HCEC 1CT (cell line): ENCODE results near the gene KRT2.

Experiments used
- DNase-seq: peaks from one replicate; pipeline ENCODE4 v3.0.0-alpha.2; 2017

Gene KRT2

DNA sequence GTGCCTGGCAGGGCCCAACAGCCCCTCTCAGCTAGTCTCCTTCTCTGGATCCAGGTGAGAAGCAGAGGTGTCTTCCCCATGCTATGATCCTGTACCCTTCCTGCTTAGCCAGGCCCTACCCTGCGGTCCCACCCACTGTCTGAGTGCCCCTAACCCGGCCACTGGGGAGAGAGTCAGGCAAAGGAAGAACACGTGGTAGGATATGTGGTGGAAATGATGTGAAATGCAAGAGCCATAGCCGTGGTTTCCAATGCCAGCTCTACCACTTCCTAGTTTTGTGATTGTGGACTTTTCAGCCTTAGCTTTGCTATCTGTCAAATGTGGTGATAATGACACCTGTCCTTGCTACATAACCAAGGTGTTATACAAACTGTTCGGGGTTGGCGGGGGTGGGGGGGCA is 15.8 kb downstream of the KRT2 start:
- DNase-seq: no peak

DNA sequence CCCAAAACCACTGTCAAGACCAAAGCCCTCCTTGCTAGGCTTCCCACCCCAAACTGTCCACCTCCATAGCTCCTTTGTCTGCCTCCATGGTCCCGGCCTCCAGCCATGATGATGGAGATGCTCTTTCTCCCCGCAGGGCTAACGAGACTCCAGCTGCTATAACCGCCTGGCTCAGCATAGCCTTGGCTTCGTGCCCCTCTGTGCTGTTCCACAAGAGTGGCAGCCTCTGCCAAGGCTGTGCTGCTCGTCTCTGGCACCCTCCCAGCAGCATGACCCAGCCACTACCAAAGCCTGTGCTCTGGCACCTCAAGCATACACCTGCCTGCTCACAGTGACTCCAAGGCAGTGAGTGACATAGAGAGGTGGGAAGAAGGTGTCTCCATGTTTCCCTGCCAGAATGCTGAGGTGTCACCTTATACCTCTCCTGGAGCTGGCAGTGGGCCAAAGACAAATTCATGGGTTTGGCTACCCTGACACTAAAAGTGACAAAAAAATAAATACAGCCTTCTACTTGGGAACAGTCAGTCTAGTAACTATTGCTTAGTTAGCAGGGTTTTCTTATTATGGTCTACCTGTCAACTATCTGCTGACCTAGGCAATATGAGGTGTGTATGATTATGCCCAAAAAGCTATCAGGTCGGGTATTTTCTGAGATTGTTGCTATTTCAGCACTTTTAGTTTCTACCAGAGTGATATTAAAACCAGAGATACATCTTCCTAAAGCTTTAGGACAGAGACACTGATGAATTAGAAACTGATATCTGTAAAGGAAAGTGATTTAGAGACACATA is 17.6 kb downstream of the KRT2 start:
- no peak for DNase-seq

DNA sequence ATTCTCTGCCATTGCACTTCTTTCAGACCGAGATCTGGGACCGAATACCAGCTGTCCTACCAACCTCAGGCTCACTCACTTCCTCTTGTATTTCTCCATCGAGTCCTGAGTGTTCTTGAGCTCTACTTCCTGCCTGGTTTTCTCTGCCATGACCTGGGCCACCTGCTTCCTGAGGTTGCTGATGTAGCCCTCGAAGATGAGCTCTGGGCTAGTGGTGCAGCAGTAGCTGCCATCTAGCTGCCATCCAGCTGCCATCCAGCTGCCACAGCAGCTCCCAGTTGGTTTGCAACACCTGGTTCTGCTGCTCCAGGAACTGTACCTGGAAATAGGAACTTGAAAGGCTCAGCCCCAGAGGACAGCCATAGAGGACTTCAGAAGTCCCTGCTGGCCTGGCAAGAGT is 18.6 kb downstream of the KRT2 start:
- no peak for DNase-seq

DNA sequence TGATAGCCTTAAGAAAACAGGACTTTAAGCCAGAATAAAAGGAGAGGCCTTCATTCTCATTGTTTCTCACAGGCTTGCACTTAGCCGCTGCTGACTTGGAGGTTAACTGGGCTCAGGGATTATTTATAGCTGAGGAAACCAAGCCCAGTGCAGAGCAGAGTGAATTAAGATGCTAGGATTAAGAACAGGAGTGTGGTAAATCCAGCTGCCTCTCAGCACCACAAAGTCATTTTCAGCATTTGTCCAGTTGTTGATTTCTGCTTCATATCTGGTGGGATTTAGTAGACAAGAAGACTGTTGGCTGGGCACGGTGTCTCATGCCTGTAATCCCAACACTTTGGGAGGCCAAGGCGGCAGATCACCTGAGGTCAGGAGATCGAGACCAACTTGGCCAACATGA is 19.4 kb downstream of the KRT2 start:
- no peak for DNase-seq

DNA sequence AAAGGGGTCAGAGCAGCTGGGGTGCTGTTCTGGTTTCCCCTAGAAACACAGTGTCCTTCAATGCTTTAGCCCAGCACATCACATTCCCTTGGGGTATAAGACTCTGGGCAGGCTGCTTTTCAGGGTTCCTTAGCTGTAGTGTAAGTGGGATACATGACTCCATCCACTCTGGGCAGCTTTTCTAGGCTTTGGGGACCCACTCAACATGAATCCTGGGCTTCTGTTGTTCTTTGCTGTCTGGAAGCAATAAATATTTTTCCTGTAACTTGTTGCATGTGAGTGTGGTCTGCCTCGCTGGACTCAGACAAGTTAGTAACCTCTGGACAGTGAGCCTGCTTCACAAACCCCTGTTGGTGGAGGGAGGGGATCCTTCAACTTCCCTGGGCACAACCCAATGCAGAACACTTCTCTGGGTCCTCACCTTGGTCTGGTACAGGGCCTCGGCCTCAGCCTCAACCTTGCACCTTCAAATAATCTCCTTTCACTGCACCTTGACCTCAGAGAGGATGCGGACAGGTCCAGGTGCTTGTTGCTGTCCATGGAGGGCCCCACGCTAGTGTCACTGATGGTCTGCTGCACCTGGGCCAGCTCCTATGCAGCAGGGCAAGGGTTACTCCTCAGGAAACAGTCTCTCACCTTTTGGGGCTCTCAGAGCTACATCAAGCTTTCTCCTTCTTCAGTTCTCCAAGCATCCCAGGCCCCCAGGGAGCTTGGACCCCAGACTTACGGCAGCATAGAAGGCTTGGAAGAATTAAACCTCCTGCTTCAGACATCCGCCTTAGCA is 20.1 kb downstream of the KRT2 start:
- no peak for DNase-seq

DNA sequence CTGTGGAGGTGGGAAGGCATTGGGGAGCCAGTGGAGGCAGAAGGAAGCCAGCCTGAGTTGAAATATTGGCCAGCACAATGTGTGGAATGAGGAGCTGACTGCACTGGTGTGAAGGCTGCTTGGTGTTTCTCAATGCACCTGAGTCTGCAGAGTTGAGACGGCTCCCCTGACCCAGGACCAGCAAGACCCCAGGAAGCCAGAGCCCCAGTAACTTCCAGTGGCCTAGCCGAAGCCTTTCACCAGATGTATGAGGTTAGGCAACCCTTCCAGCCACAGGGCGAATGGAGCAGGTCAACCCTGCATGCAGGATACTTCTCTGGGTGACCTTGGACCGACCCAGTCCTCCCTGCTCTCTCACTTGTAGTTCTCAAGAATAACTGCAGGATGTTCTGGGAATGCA is 20.7 kb downstream of the KRT2 start:
- DNase-seq: no peak

DNA sequence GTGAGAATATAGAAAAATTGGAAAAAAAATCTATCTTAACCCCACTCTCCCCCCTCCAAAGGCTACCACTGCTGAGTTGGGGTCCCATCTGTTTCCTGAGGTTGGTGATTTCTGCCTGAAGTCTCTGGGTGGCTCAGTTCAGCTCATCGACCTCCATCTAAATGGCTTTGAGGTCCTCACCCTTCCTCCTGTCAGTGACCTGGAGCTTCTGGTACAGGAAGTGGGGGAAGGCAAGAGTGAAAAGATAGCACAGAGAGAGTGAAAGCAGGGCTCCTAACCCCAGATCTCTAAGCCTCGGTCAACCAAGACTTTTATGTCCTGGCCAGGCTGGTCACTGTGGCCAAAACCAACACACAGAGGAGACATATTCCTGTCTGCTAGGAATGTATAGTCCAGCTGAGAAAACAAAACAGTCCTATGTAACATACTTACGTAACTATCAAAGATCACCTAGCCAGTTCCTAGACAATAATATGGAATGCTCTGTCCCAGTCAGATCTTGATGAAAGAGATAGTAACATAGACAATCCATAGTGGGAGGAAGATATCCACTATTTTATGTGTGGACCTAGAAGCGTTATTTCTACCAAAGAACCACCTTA is 21.3 kb downstream of the KRT2 start:
- no peak for DNase-seq

DNA sequence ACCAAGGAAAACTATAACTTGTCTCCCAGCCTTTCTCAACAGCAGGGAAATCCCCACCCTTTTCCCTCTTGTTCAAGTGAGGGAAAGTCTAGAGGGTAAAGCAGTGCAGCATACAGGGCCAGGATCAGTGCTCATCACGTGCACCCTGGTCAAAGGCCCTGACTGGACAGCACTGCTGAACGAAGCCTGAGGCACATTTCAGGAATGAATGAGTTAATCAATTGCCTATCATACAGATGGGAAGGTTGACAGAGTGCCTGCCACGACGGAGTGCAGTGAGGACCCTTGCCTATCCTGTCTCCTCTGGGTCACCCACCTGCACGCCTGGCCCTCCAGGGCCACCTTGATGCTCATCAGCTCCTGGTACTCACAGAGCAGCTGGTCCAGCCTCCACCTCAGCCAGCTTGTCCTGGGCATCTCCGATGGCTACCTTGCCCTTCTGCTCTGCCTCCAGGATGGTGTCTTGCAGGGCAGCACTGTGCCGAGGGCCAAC is 22.0 kb downstream of the KRT2 start:
- DNase-seq: no peak

DNA sequence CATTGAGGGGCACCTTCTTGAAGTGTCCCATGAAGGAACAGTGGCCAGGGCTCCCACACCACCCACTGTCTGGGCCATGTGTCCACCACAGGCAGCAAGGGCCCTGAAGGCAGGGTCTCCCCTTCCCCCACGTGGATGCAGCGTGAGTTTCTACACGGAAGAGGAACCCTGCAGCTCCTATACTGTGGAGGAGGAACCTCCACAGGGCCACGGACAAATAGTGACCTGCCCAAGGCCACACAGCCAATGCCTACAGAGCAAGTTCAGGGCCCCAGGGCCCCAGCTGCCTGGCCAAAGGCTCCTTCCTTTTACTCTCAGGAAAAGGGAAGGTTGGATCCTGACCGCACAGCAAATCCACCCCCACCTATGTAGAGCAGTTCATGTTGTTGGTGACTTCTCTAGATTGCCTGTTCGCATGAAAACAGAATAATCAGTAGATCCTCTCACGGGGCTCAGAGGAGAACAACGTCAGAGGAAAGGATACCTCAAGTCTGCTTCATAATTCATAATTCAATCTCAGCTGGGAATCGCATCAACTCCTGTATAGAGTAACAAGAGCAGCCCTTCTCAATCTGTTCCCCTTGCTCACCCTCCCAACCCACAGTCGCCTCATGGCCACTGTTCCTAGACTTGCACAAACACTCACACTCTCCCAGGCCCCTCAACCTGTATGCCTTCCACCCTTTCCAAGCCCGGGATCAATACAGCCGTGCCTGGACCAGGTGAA is 22.6 kb downstream of the KRT2 start:
- DNase-seq: no peak

DNA sequence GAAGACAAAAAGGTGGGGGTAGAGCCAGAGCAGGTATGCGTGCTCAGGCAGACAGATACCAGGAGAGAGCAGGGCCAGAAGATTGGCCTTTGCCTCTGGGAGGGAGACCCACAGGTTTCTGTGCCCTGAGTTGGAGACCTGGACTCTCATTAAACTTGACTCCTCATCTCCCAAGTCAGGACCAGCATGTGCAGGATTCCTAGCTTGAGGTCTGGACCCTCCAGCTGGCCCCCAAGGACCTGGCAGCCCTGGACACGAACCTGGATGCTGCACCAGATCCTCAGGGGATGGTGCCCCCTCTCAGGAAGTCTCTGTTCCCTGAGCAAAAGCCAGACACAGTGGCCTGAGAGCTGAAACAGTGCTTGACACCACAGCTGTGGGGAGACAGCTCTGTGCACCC is 23.2 kb downstream of the KRT2 start:
- no peak for DNase-seq

DNA sequence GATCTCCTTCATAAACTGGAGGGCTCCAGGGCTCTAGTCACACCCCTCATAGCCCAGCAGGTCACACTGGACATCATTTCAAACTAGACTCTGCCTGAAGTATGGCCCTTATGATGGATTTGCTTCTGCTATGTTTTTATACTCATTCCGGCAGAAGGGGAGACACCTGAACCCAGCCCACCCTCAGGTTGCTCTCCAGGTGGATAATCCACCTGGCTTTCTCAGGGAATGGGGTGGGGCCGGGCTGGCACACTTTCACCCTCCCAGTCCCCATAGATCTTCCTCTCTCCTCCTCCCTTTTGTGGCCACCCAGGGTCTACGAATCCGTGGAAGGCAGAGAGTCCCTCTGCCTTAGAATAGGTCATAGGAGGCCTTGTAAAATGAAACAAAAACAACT is 23.9 kb downstream of the KRT2 start:
- DNase-seq: no peak

DNA sequence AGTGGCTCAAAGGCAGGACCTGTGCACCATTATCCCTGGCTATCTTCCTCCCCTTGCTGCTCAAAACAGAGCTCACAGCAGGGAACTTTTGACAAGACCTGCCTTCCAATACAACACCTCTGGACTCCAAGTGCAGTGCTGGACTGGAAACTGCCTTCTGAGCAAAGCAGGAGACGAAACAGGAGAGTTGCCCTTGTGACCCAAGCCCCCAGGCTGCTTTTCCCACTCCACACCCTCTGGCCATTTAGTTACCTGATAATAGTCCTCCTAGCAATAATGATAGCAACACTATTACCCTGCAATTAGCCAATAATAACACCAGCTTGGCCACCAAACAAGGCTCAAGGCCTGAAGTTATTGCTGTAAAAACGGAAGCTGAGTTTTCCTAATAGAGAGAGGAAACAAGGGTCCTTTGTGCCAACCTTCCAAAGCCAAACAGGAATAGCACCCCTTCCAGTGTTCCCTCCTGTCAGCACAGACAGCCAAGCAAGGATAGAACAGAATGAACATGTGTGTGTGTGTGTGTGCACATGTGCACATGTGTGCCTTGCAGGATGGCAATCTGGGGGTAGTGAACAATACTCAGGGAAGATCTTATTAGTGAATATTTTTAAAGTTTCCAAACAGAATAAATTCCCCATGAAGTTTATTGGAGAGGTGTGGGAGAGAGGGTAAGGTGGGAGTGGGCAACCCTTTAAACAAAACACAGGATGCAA is 24.5 kb downstream of the KRT2 start:
- DNase-seq: no peak

DNA sequence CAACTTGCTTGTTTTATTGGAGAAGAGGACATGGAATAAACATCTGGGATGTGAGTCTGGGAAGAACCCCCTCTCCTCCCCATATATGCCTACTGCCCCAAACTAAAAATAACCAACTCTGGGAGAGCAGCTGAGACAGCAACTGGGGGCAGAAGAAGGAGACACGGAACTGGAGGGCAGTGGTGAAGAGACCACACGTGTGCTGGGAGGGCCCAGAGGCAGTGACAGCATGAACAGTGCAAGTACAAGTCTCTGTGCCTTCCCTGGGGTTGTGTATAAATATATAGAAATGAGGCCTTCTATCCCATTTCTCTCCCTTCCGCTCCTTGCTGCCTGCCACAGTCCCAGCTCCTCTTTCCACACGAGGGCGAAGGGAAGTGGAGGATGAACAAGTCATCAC is 29.7 kb downstream of the KRT2 start:
- DNase-seq: no peak

DNA sequence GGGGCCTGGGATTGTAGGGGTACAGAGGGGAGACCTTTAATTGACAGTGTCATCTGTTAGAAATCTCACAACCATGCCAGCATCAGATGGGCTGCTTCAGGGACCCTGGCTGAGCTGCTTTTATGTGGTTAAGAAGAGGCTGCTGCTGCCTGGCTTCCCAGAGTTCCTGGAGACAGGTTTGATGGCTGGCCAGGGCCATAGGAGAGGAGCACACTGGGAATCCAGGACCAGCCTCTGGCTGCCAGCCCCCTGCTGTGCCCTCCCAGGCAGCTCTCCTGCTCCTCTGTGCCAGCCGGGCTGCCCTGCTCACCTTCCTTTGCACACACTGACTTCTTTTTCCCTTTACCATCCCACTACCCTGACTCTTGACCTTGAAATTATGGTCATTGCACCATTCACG is 33.1 kb downstream of the KRT2 start:
- DNase-seq: no peak

DNA sequence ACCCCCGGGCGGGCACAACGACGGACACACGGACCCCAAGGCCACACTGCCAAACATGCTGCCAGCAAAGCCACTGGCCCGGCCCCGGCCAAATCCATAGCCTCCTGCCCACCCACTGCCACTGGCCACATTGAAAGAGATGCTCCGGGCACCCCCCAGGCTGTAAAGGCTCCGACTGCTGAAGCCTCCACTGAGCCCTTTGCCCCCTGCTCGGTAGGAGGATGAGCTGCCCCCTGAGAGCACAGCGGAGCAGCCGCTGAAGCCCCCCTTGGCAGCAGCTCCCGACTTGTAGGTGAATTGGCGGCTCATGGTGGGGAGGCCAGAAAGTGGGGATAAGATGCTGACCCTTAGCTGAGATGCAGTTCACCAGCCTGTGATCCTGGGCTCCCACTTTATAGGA is 33.8 kb downstream of the KRT2 start, which contains the start of gene KRT73:
KRT73 (minus strand) TSS at position 344 of the 400 bp plus-strand sequence; CDS start at position 309, 35 bp downstream.
- no peak for DNase-seq

DNA sequence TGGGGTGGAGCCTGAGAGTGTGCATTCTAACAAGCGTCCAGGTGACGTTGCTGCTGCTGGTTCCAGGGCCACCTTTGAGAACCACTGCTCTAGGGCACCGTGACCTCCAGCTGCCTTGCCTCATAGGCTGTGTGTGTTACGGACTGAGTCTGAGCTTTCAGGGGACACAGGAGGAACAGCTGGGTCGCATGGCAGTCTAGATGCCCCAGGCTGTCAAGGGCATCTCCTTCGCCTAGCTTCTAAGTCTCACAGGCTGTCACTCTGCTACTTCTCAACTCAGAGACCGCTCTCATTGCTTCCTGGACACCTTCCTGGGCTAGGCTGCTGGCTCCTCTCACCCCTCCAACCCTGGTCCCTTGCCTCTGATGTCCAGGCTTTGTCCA is 34.6 kb downstream of the KRT2 start:
- DNase-seq: no peak

DNA sequence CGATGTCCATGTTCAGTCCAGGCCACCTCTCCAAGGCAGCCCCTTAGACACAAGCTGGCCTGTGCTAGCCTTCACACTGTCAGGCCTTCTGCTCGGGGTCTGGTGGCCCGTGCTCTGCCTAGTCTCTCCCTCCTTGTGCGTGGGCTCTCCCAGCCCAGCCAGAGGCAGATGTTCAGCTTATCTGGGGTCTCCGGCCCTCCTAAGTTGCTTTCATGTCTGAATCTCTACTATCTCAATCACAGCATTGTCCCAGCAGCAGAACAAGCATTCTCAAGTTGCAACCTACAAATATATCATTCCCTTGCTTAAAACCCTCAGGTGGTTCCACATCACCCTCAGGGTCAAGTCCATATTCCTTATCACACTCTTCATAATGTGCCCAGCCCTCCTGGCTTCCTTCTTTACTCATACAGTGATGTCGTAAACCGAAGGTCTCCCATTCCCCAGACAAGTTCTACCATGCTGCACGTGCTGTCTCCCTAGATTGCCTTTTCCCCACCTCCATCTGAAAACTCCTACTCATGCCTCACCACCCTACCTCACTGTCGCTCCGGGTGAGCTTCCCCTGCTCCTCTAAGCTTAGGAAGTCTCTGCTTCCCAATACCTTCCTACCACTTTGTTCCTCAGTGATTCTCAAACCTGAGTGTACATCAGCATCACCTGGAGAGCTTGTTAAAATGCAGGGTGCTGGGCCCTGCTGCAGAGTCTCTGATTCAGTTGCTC is 35.2 kb downstream of the KRT2 start:
- DNase-seq: no peak

DNA sequence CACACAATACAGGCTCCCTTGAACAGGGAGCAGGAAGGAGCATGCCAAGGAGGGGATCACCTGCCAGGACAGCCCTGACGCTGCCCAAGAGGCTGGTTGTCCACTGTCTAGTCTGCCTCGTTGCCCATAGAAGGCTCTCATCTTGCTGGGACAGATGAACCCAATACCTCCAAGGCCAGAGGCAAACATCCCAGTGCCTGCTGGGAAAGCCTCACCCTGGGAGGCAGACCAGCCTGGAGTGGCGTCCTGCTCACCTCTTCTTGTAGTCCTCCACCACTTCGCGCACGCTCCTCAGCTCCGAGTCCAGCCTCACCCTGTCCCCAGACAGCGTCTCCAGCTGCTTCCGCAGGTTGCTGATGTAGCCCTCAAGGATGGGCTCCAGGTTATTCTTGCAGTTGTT is 36.1 kb downstream of the KRT2 start:
- no peak for DNase-seq

DNA sequence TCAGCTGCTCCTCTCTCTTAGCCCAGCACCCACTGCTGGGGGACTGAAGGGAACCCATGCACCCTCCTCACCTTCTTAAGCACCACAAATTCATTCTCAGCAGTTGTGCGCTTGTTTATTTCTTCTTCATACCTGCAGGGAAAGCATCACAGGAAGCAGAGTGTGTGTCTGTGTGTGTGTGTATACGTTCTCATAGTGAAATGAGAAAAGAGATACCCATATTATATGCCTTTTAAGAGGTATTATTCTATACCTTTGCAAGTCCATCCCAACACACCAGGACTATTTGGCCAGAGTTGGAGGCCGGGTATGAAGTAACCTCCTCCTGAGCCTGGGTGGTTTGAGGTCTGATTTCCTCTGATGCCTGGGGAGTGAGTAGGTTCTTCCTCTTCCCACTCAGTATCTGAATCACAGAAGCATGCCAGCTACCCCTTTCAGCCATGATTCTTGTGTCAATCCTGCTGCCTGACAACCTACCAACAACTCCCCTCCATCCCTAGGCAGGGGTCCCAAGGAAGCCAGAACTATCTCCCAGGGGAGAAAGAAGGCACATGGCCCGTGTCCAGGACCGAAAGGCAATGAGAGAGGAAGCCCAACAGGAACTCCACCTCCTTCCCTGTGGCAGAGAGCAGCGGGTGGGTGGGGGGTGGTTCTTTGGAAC is 36.7 kb downstream of the KRT2 start:
- DNase-seq: no peak

DNA sequence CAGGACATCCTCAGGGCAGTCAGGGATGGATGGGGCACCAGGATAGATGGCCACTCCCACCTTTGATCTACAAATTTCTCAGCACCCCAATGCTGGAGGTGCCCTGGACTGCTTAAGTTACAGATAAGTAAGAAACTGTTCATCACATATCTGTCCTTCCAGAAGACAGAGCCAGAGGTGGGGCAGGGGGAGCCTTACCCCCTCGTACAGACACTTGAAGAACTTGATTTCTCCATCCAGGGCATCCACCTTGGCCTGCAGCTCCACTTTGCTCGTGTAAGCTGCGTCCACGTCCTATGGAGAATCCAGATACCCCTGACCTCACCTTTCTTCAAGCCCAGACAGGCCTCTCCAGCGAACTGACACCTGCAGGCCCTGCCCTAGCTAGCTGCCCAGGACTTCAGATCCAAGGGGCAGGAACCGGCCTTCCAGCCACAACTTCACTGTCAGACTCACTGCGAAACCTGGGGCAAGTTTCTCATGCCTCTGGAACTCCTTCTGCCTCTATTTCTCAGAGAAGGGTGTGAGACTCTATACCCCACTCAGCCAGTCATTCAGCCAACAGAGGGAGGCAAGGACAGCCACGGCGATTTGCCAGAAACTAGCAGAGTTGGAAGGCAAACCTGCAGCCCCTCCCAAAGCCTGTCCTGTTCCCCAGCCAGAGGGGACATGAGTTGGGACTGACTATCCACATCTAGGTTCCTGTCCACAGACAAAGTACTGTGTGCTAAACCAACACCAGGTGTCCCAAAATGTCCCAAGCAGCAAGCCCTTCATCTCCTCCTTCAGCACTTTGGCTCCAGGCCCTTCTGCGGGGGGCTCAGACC is 37.4 kb downstream of the KRT2 start:
- DNase-seq: no peak
